Esophagus muscularis mucosa (tissue), 3 donors: ENCODE data around the gene ATAD2B.

Source experiments
- CTCF ChIP-seq, 3 experiments: fragments of 200-600 bp in 2 of 3; fragments of 450-650 bp in 1 of 3; sonication (generic) in 2 of 3; IDR thresholded peaks; one replicate each; pipeline ENCODE4 v1.5.1; 2017 to 2019; ENCODE audit warnings: antibody characterized with exemption in 3 of 3, mild to moderate bottlenecking in 2 of 3, moderate library complexity in 1 of 3
- POLR2A ChIP-seq: fragments of 450-650 bp; IDR thresholded peaks from one replicate; pipeline ENCODE4 v1.6.1; 2017; ENCODE audit warnings: antibody characterized with exemption, moderate library complexity, mild to moderate bottlenecking, low read depth
- POLR2AphosphoS5 ChIP-seq, 2 donors: sonication (generic); formaldehyde crosslinking; IDR thresholded peaks; one replicate each; pipeline ENCODE4 v1.6.1; 2017; ENCODE audit warnings: antibody characterized with exemption in 2 of 2

GRCh38 chr2:23912054-23912453 lies 14.9 kb downstream of the ATAD2B start:
- TF ChIP-seq CTCF (IDR thresholded peaks at IDR 0.05) (no peak), POLR2A (no peak), POLR2AphosphoS5 (IDR thresholded peaks at IDR 0.05) (no peak)
